CD4-positive, alpha-beta T cell (primary cell): Measurements from ENCODE around the gene TUT4. TPM values are rescaled to one million over a fixed set of nuclear protein-coding genes. Genes with fewer than 3 reads are reported as not detected.

Source experiments
- ATAC-seq: fragments of 200-7000 bp; cut with Tn5 transposase; one replicate; pipeline ENCODE4 v1.10.0; 2022; ENCODE audit warnings: mild to moderate bottlenecking; ENCODE audit not compliant: poor library complexity
- CTCF ChIA-PET: fragments of 350-600 bp; sonication (Branson Sonifier 250); formaldehyde crosslinking; loops from one replicate; lab custom pipeline; 2021; ENCODE audit warnings: antibody characterized with exemption, inconsistent platforms; lab: Charles Lee
- POLR2A ChIA-PET: fragments of 350-600 bp; sonication (Branson Sonifier 250); formaldehyde crosslinking; loops from one replicate; lab custom pipeline; 2021; ENCODE audit warnings: antibody characterized with exemption, inconsistent platforms; lab: Charles Lee
- DNase-seq, 14 experiments: peaks; one replicate each; pipeline ENCODE4 v3.0.0-alpha.2; 2013 to 2020; ENCODE audit warnings: mixed read lengths in 2 of 14
- H3K27ac ChIP-seq, 2 donors: one replicate each; pipeline versions ENCODE4 v1.5.1 to v1.7.0; 2013; ENCODE audit warnings: low read length in 2 of 2, low read depth in 1 of 2, mild to moderate bottlenecking in 1 of 2
- H3K27me3 ChIP-seq, 2 experiments: 1 replicate in 1 of 2; 2 replicates in 1 of 2; pipeline versions ENCODE4 v1.6.1 to v1.7.0; 2013; ENCODE audit warnings: low read length in 2 of 2, control low read depth in 1 of 2, mild to moderate bottlenecking in 1 of 2, moderate library complexity in 1 of 2; ENCODE audit not compliant: insufficient read depth in 2 of 2, control insufficient read depth in 1 of 2
- H3K36me3 ChIP-seq: one replicate; pipeline ENCODE4 v1.6.1; 2013; ENCODE audit warnings: low read length, control low read depth; ENCODE audit not compliant: insufficient read depth
- H3K4me1 ChIP-seq: one replicate; pipeline ENCODE4 v1.6.1; 2013; ENCODE audit warnings: low read length, control low read depth; ENCODE audit not compliant: insufficient read depth
- H3K4me3 ChIP-seq: one replicate; pipeline ENCODE4 v1.5.1; 2013; ENCODE audit warnings: mild to moderate bottlenecking, low read length, moderate library complexity
- H3K9me3 ChIP-seq, 2 experiments: 1 replicate in 1 of 2; 2 replicates in 1 of 2; pipeline versions ENCODE4 v1.6.1 to v1.7.0; 2013; ENCODE audit warnings: low read length in 2 of 2, mild to moderate bottlenecking in 2 of 2, control low read depth in 1 of 2, moderate library complexity in 1 of 2; ENCODE audit not compliant: control insufficient read depth in 1 of 2, insufficient read depth in 1 of 2
- H3K27ac Mint-ChIP-seq: one replicate; pipeline ENCODE4 v1.8.0; 2020; ENCODE audit warnings: mixed read lengths
- H3K27me3 Mint-ChIP-seq: one replicate; pipeline ENCODE4 v1.8.0; 2021; ENCODE audit warnings: mixed read lengths
- H3K36me3 Mint-ChIP-seq: one replicate; pipeline ENCODE4 v1.8.0; 2021; ENCODE audit warnings: low read depth, mixed read lengths
- H3K4me1 Mint-ChIP-seq: one replicate; pipeline ENCODE4 v1.8.0; 2021; ENCODE audit warnings: low read depth, mixed read lengths
- H3K4me3 Mint-ChIP-seq: one replicate; pipeline ENCODE4 v1.8.0; 2020; ENCODE audit warnings: mild to moderate bottlenecking, mixed read lengths
- H3K9me3 Mint-ChIP-seq: one replicate; pipeline ENCODE4 v1.8.0; 2020; ENCODE audit warnings: mixed read lengths
- CTCF ChIP-seq: fragments of 200-600 bp; IDR thresholded peaks from one replicate; pipeline ENCODE4 v1.8.0; 2022; ENCODE audit warnings: antibody characterized with exemption, mild to moderate bottlenecking
- intact Hi-C, 2 experiments: fragments of 100-400 bp; cut with DNase I in 1 of 2; cut with micrococcal nuclease in 1 of 2; formaldehyde crosslinking; loops; one replicate each; pipeline versions ENCODE4 v1.15.1 to v1.9.0; 2023 to 2025; cut with DNase I, micrococcal nuclease
- total RNA-seq, 174 experiments: library from RNA in 2 of 174; stranded (reverse) in 2 of 174; gene quantifications; one replicate each; pipeline ENCODE4 v1.2.3 and lab custom pipeline; 2021 to 2026

Gene TUT4
- total RNA-seq, 2 experiments from 2014 or later, result 141 to 147 TPM

- TF ChIP-seq CTCF, result no peak
- peak overlapping the region; percentile 8 for H3K27ac Mint-ChIP-seq
Measured at GRCh38 chr1:52556641-52557360, 3.9 kb upstream of the TUT4 start.

GRCh38 chr1:52554756-52555155 lies 1.9 kb upstream of the TUT4 start:
- CTCF ChIA-PET, result no interaction called here
- H3K27ac ChIP-seq, result no peak overlapping the region

More at GRCh38 chr1:52556641-52557360, 3.9 kb upstream of the TUT4 start:
- H3K4me3 ChIP-seq, result no peak overlapping the region
- H3K9me3 ChIP-seq, result no peaks in the 10 kb centered on the region
- no peak overlapping the region for H3K27ac ChIP-seq
- H3K4me1 ChIP-seq, result peaks cover 11% of the 10 kb centered on the region
- no peaks in the 10 kb centered on the region for H3K36me3 ChIP-seq
- ChIA-PET POLR2A (no interaction called here), CTCF (interaction anchor here (0.6 kb wide), 1 partner anchor 158 kb away, joined by 3 read pairs; no protein-coding TSS in a partner anchor)
- H3K36me3 Mint-ChIP-seq, result no peaks in the 10 kb centered on the region
- no peaks in the 10 kb centered on the region for H3K27me3 ChIP-seq
- no peaks in the 10 kb centered on the region for H3K9me3 Mint-ChIP-seq
- H3K4me3 Mint-ChIP-seq, result no peak overlapping the region
- no peaks in the 10 kb centered on the region for H3K27me3 Mint-ChIP-seq
- no peak for DNase-seq
- ATAC-seq, result no peak
- intact Hi-C loops, result loop anchor here in 1 of 2 experiments (2.0 to 5.0 kb wide), 2 partner anchors 34 to 44 kb away; no protein-coding TSS in a partner anchor
- H3K4me1 Mint-ChIP-seq, result peaks cover 20% of the 10 kb centered on the region

GRCh38 chr1:52554267-52554640 lies 1.4 kb upstream of the TUT4 start:
- POLR2A ChIA-PET, result interaction anchor here (0.9 to 2.3 kb wide), 12 partner anchors 10 to 189 kb away, joined by 3 to 97 read pairs (median 6); partner anchors contain the start of genes CC2D1B and SHISAL2A
- DNase-seq (no peak), ATAC-seq (no peak)
- Histone ChIP-seq H3K27ac (no peak overlapping the region), H3K27me3 (no peaks in the 10 kb centered on the region), H3K9me3 (no peaks in the 10 kb centered on the region), H3K4me1 (peaks cover 18% of the 10 kb centered on the region), H3K4me3 (no peak overlapping the region), H3K36me3 (no peaks in the 10 kb centered on the region)
- Mint-ChIP-seq H3K36me3 (peaks cover 5% of the 10 kb centered on the region), H3K4me3 (peak overlapping the region; percentile 84), H3K4me1 (peaks cover 35% of the 10 kb centered on the region), H3K9me3 (no peaks in the 10 kb centered on the region), H3K27me3 (no peaks in the 10 kb centered on the region), H3K27ac (peak overlapping the region; percentile 90)
- TF ChIP-seq CTCF, result no peak
- CTCF ChIA-PET, result no interaction called here
- intact Hi-C loops, result loop anchor here (5.0 kb wide), 4 partner anchors 37 to 187 kb away; partner anchors contain the start of gene CC2D1B (in 1 of the 2)

More at GRCh38 chr1:52554756-52555155, 1.9 kb upstream of the TUT4 start:
- DNase-seq (peak in 2 of 14 experiments; percentile 32 to 35), ATAC-seq (no peak)
- Mint-ChIP-seq H3K36me3 (no peaks in the 10 kb centered on the region), H3K27me3 (no peaks in the 10 kb centered on the region), H3K4me1 (peaks cover 30% of the 10 kb centered on the region), H3K4me3 (peak overlapping the region; percentile 84), H3K27ac (peak overlapping the region; percentile 90), H3K9me3 (no peaks in the 10 kb centered on the region)
- Histone ChIP-seq H3K27me3 (no peaks in the 10 kb centered on the region), H3K36me3 (no peaks in the 10 kb centered on the region), H3K4me3 (no peak overlapping the region), H3K4me1 (peaks cover 18% of the 10 kb centered on the region), H3K9me3 (no peaks in the 10 kb centered on the region)
- POLR2A ChIA-PET, result interaction anchor here (1.2 kb wide), 1 partner anchor 79 kb away, joined by 3 read pairs; the partner anchor contains the start of gene SHISAL2A
- intact Hi-C loops, result loop anchor here (5.0 kb wide), 5 partner anchors 32 to 187 kb away; partner anchors contain the start of gene CC2D1B (in 1 of the 2)
- TF ChIP-seq CTCF, result no peak
